GM18519 (cell line): ENCODE measurements around the gene AP4S1.
"Not testable (repeated sequence)": the region's sequence is repeated elsewhere in the genome, so short reads cannot be mapped to it uniquely, and the experiment has no call there.

Experiments
- ATAC-seq: cut with Tn5 transposase; IDR thresholded peaks from one replicate; pipeline ENCODE4 v1.9.1; 2021; ENCODE audit warnings: mild to moderate bottlenecking, moderate library complexity; ENCODE audit not compliant: unreplicated experiment, low FRiP score

AP4S1 gene

DNA sequence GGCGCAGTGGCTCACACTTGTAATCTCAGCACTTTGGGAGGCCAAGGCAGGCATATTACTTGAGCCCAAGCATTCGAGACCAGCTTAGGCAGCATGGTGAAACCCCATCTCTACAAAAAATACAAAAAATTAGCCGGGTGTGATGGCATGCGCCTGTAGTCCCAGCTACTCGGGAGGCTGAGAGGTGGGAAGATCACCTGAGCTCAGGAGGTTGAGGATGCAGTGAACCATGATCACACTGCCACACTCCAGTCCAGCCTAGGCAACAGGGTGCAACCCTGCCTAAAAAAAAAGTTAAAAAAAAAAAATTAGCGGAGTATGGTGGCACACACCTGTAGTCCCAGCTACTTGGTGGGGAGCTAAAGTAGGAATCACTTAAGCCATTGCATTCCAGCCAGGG is 21.4 kb upstream of the AP4S1 start:
- ATAC-seq = not testable (repeated sequence)

DNA sequence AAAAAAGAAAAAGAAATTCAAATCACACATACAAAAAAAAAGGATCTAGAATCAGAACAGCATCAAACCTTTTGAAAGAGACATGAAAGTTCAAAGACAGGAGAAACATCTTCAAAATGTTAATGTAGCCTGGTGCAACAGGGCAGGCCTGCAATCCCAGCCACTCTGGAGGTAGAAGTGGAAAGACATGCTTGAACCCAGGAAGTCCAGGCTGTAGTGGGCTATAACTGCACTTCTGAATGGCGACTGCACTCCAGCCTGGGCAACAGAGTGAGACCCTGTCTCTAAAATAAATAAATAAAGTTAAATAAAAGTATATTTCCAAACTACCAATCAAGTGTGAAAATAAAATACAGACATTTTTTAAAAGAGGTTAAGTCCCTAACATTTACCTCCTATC is 18.7 kb upstream of the AP4S1 start:
- no peak for ATAC-seq

DNA sequence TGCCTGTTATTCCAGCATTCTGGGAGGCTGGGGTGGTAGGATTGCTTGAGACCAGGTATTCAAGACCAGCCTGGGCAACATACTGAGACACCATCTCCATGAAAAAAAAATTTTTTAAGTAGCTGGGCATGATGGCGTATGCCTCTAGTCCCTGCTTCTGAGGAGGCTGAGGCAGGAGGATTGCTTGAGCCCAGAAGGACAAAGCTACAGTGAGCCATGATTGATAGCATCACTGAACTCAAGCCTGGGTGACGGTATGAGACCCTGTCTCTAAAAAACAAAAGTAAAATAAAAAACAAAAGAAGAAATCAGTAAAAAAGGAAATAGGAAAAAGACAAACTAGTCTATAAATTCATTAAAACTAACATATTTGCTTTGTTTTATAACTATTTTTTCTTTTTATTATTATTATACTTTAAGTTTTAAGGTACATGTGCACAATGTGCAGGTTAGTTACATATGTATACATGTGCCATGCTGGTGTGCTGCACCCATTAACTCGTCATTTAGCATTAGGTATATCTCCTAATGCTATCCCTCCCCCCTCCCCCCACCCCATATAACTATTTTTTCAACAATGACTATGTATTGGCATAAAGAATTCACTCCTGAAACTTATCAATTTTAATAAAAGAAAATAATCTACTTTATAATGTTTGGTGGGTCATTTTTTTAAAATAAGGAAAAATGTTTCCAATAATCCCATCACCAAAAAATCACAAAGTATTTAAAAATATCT is 15.4 kb upstream of the AP4S1 start:
- no peak for ATAC-seq

DNA sequence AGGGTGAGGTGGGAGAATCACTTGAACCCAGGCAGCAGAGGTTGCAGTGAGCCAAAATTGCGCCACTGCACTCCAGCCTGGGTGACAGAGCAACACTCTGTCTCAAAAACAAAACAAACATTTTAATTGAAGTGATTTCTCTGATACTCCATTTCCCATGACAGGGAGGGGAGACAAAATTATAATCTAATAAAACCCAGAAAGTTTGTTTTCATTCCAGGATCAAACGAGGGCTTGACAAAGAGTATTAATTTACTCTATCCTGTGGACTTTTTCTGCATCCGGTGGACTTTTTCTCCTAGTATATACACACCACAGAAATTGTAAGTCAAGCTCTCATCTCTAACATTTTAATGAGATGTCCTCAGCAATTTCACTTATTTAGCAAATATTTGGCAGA is 14.5 kb upstream of the AP4S1 start:
- ATAC-seq = no peak

DNA sequence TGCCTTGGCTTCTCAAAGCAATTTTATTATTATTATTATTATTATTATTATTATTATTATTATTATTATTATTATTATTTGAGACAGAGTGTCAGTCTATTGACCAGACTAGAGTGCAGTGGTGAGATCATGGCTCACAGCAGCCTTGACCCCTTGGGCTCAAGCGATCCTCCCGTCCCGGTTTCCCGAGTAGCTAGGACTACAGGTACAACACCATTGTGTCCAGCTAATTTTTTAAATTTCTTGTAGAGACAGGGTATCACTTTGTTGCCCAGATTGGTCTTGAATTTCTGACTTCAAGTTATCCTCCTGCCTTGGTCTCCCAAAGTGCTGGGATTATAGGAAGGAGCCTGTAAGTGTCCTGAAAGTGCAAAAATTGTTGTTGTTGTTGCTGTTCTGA is 11.6 kb upstream of the AP4S1 start:
- no peak for ATAC-seq

DNA sequence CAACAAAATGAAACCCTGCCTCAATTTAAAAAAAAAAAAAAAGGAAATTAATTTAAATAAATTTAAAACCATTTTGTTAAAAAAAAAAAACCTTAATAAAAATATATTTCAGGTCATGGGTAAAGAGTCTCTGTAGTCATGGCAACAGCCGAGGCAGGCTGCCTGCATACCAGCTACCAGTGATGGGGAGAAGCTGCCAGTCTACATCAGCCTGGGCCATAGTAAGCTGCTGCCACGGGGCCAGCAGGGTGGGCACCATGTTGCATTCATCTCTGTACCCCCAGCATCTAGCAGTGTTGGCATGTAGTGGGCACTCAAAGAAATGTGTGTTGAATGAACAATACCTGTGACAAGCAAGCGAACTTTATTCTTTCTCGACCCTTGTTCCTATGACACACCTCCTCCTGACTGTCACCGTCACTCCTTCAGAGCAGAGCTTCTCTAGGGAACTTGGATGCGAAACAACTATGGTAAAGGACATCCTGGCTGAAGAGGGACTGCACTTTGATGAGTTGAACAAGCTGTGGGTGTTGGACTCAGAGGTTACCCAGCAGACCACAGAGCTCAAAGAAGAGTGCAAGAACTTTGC is 7.3 kb upstream of the AP4S1 start:
- no peak for ATAC-seq

DNA sequence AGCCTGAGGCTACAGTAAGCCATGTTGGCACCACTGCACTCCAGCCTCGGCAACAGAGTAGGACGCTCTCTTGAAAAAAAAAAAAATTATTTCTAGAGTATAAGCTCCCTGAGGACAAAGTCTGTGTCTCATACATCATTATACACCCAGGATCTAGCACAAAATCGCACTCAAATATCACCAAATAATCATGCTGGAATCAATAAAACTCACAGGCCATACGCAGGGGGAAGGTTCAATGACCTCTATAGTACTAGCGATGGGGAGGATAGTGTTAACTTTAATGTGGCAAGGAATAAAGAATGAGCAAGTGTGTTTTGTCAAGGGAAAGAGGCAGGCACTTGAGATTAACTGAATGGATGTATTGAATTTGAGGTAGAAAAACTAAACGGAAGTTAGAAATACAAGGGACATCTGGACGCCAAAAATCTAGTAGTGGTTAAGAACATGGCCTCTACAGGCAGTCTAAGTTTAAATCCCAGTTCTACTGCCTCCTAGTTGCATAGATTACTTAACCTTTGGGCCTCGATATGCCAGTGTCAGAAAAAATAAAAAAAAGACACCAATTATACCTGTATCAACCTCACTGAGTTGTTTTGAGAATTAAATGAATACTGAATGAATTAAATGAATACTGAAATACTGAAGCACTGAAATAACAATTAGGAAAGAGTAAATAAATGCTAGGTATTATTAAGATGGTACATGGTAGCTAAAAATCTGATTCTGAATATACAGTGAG is 4.4 kb upstream of the AP4S1 start:
- ATAC-seq = no peak

DNA sequence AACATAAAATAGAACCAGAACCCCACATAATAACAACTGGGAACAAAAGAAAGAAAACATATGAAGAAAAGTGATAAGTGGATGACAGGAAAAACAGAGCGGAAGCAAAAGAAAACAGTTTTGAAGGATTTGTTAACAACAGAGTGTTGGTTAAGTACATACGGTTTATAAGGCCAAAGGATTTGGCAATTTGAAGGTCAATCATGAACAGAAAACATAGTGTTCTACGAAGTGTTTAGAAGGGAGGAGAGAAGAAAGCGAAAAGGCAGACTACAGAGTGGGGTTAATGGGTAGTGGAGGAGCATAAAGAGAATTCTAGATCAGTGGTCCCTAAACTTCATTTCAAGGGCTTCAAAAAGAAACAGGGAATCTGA is 3.9 kb upstream of the AP4S1 start:
- no peak for ATAC-seq

DNA sequence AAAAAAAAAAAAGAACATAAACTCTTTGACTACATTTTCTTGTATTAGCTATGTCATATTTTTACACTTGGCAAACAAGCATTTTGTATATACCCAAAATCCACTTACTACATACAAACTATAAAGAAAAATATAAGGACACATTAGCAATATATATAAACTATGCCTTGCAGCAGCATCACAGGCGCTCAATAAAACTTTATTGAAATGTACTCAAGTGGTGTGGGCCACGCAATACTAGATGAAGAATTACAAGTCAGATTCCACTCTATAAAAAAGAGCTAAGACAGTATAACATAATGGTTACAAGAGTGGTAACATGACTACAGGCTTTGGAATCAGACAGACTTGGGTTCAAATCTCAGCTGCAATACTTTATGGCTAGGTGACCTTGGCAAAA is 3.1 kb upstream of the AP4S1 start:
- no peak for ATAC-seq

DNA sequence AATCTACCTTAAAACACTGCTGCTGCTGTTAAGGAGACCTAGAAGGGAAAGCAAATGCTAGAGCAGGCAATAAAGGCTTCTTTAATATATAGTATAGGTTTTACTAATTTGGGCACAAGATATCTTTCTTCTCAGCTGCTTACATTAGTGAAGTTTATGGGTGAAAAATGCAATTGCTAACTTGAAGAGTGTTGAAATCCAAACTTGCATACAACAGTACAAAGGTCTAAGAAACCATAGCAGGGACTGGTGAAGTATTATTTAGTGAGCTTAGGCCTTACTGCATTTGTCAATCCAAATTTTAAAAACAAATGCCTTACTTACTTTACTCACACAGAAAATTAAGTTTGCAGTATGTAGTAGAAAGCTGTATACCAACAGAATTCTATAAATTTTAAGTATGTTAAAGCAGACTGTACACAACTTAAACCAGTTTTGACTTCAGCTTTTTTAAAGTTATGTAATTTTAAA is 1.4 kb upstream of the AP4S1 start:
- ATAC-seq = no peak

DNA sequence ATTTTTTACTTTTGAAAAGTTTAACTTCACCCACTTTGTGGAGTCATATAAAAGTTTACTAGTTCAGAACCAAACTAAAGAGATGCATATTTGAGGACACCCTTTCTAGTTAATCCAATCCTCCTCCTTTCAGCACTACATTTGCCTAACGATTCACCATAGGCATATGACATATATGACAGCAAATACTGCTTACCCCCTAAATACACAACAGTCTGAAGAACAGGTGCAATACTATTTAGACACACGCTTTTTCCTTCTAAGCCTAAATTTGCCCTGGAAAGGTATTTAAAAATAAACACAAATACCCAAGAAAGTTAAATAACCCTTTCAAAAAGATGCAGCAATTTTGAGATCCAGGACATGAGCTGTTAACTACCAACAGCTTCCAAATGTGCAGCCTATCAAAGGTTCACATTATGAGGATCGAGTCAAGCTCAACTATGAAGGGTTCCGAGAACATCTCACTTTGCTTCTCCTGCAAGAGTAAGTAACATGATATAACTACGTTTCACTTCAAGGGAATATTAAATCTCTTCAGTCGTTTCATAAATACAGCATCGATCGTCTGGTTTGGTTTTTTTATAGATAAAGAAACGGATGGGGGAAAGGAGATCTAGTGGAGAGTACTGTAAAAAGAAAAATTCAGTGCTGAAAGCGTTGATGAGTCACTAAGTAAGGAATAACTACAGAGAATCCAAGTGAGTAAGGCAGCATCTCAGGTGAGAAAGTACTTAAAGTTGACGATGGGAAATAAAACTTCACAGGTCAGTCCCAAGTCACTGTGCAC is 677 bp upstream of the AP4S1 start:
- ATAC-seq = no peak

DNA sequence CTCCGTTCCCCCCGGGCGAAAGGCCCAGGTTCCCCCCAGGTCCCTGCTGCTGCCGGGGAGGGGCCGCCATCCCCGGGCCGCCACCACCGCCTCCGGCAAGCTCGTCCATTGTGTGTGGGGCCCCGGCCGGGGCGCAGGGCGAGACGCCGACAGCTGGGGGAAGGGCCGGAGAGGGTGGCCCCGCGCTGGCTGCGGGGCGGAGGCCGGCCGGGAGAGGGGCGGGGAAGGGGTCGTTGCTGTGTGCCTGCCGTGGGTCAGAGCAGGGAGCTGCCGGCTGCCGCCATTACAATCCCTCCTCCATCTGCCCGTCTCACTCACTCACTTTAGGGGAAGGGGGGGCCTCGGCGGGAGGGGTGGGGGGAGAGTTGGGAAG is 614 bp downstream of the AP4S1 start, which contains the start of gene STRN3:
Gene STRN3, minus strand, starts transcription at position 303 of the 373 bp plus-strand sequence. Its CDS starts 194 bp downstream, at position 109.
- no peak for ATAC-seq

DNA sequence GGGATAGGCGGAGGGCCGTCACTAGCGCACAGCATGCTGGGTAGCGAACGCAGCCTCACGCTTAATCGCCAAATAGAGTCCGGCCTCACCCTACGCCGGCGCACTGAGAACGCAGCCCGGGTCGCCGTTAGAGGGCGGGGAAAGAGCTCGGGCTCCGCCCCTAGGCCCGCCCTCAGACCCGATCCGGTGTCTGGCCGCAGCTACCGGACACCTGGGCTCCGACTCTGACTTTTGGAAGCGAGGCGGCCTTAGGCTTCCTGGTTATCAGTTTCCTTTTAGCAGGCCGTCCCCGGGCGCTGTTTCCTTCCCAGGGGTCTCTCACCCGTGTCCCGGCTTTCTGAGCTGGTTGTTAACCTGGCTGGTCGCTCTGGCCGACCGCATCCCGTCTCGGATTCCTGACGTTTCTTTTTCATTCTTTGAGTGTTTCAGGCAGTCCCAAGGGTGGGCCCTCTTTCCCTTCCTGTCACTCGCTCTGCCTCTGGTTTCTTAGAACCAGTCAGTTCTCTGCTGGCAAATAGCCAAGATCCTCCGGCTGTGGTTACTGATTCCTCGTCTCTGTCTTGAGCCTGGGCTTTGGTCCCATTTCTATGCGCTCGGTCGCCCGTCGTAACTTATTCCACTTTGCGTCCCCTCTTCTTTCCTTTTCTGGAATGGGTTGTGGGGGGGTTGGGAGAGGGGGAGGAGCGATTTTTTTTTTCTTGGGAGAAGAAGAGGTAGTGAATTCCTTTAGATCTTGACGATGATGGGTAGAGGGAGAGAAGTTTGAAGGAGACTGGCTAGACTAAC is 1.2 kb downstream of the AP4S1 start:
- peak; percentile 85 for ATAC-seq

DNA sequence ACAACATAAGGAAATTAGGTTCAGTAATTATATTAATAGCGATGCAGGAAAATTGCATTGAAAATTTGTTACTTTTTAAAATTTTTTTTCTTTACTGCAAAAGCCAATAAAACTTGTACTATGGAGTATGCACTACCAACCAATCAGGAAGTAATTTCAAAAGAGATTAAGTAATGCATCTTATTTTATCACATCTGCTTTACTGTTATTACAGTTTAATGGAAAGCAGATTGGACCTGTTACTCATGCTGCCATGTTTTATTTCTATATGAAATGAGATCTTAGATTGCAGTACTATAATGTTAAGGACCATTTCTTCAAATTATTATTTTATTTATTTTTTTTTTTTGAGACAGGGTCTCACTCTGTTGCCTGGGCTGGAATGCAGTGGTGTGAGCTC is 2.4 kb downstream of the AP4S1 start:
- ATAC-seq = no peak

DNA sequence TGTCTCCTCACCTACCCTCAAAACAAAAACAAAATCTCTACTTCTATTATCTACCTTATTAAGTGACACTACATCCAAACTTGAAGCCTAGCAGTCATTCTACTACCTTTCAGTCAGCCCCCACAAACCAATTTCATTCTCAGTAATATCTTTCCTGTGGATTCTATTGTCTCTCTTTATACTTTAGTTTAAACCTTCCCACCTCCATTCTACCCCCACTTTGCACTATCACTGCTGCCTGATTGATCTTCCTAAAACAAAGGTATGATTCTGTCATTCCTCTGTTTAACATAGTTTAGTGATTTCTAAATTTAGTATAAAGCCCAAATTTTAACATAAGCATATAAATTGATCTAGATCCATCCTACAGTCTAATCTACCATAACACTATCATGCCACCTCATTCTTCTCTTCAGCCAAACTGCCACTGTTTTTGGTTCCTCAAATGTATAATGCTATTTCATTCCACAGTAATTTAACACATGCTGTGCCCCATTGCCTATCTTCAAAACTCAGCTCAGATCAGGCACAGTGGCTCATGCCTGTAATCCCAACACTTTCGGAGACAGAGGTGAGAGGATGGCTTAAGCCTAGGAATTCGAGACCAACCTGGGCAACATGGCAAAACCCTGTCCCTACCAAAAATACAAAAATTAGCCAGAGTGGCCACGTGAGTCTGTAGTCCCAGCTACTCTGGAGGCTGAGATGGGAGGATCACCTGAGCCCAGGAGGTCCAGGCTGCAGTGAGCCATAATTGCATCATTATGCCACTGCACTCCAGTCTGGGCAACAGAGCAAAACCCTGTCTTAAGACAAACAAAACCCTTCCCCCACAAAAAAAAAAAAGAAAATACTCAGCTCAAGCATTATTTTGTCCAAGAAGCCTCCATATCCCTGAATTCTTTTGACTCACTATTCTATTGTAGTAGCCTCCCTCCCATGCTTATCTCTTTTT is 3.8 kb downstream of the AP4S1 start:
- ATAC-seq = no peak

DNA sequence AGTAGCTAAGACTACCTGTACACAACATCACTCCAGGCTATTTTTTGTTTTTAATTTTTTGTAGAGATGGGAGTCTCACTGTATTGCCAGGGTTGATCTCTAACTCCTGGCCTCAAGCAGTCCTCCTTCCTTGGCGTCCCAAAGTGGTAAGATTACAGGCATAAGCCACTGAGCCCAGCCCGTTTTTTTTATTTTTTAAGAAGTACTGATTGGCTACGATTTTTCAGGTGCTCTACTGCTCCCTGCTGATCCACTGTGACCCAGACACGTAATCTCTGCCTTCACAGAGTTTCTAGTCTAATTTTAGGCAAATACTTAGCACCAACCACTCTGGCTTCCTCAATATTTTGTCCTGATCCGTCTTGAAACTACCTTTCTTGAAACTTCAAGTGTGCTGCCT is 5.0 kb downstream of the AP4S1 start:
- no peak for ATAC-seq

DNA sequence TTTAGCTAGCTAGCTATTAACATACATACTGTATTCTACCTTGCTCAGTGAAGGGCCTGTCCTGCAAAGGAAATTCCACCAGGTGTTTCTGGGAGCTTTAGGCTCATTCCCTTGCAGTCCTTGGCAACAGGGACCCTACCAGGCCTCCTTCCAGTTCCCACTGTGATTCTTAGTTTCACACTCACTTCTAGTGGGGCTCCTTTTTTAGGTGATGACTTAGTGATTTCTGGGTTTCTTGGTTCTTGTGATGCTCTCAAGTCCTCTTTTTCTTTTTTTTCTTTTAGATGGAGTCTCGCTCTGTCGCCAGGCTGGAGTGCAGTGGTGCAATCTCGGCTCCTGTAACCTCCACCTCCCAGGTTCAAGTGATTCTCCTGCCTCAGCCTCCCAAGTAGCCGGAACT is 11.1 kb downstream of the AP4S1 start:
- ATAC-seq = no peak

DNA sequence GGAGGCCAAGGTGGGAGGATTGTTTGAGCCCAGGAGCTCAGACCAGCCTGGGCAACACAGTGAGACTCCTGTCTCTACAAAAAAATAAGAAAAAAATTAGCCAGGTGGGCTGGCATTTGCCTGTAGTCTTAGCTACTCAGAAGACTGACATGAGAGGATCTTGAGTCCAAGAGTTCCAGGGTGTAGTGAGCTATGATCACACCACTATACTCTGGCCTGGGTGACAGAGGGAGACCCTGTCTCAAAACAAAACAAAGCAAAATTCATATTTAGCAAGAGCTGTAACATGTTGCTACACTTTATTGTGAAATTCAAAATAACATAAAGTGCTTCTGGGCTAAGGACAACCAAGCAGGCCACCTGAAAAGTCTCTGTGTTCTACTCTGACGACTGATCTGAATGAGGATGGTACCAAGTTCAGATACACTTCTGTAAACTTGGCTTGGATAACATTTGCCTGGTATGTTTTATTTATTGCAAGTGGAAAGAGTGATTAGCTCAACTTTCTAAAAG is 12.3 kb downstream of the AP4S1 start:
- ATAC-seq = no peak
